Endothelial cell of umbilical vein (primary cell): ENCODE results near the gene DCX.

Experiments
- CTCF ChIP-seq, 2 donors: IDR thresholded peaks; 1 replicate in 1 of 2; 2 replicates in 1 of 2; pipeline ENCODE4 v1.5.1; 2011; ENCODE audit warnings: low read length in 2 of 2, mild to moderate bottlenecking in 2 of 2, moderate library complexity in 2 of 2, control low read depth in 1 of 2, inconsistent platforms in 1 of 2, low read depth in 1 of 2; ENCODE audit not compliant: insufficient read depth in 1 of 2; ENCODE audit errors: extremely low read depth in 1 of 2
- EZH2 ChIP-seq: IDR thresholded peaks from 2 replicates; pipeline ENCODE4 v1.6.1; 2012; ENCODE audit warnings: borderline replicate concordance, low read depth, mild to moderate bottlenecking, moderate library complexity, low read length, inconsistent platforms; ENCODE audit not compliant: severe bottlenecking
- MYC ChIP-seq: IDR thresholded peaks from one replicate; pipeline ENCODE4 v1.6.1; 2011; ENCODE audit warnings: mild to moderate bottlenecking, low read depth, low read length
- POLR2A ChIP-seq: IDR thresholded peaks from 2 replicates; pipeline ENCODE4 v1.6.1; 2012; ENCODE audit warnings: low read depth, mild to moderate bottlenecking, control low read depth, low read length
- POLR2AphosphoS5 ChIP-seq: IDR thresholded peaks from 2 replicates; pipeline ENCODE4 v1.6.1; 2012; ENCODE audit warnings: low read depth, mild to moderate bottlenecking, control low read depth, low read length, moderate library complexity; ENCODE audit not compliant: insufficient read depth

DNA sequence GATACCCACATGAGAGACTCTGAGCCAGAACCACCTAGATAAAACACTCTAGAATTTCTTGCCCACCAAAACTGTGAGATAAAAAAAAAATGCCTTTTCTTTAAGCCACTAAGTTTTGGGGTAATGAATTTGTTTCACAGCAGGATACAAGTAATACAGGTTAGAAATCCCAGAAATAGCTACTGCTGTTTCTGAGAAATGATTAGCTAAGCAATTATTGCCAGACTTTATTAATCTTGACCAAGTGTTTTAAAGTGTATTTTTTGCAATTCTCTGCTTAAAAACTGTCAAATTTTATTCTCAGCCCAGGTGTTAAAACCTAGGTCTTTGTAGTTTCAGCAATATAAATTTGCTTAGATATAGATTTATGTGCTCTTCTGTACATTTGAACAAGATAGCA is 83.1 kb downstream of the DCX start:
- TF ChIP-seq CTCF (IDR thresholded peaks at IDR 0.05; ENCODE audit: extremely low read depth in 1 of 2, insufficient read depth in 1 of 2, low read depth in 1 of 2, low read length in 2 of 2), result no peak
- no peak for TF ChIP-seq POLR2A
- no peak for TF ChIP-seq POLR2AphosphoS5
- no peak for TF ChIP-seq MYC
- no peak for TF ChIP-seq EZH2
